MG63 (cell line): ENCODE results near the gene TMEM11. TPM values are rescaled to one million over a fixed set of nuclear protein-coding genes. Genes with fewer than 3 reads are reported as not detected.
"Not testable (repeated sequence)": the region's sequence is repeated elsewhere in the genome, so short reads cannot be mapped to it uniquely, and the experiment has no call there.

Experiments used
- DNase-seq: peaks from one replicate; pipeline ENCODE4 v3.0.0-alpha.2; 2020
- H3K27me3 ChIP-seq: fragments of 250-450 bp; sonication (Bioruptor Pico); 2 replicates; pipeline ENCODE4 v1.5.1; 2020; ENCODE audit warnings: mild to moderate bottlenecking, moderate library complexity
- H3K36me3 ChIP-seq: fragments of 250-450 bp; sonication (Bioruptor Pico); 2 replicates; pipeline ENCODE4 v1.5.1; 2020; ENCODE audit warnings: mild to moderate bottlenecking, moderate library complexity
- H3K4me3 ChIP-seq: fragments of 250-450 bp; sonication (Bioruptor Pico); 2 replicates; pipeline ENCODE4 v1.5.1; 2020; ENCODE audit warnings: mild to moderate bottlenecking, moderate library complexity
- H3K9me3 ChIP-seq: fragments of 250-450 bp; sonication (Bioruptor Pico); 2 replicates; pipeline ENCODE4 v1.5.1; 2020; ENCODE audit warnings: mild to moderate bottlenecking, moderate library complexity
- total RNA-seq: library from RNA; depleted of rRNA; stranded (reverse); fragments of >200 nt; shearing (Covaris generic); gene quantifications from 2 replicates; pipeline ENCODE4 v1.2.3, GENCODE V29; 2014; ENCODE audit warnings: low replicate concordance

Gene TMEM11
- total RNA-seq, 1 experiment from 2014 or later: 18.9 TPM

GRCh38 chr17:21200590-21201297, 13.2 kb downstream of the TMEM11 start:
- Histone ChIP-seq H3K27me3 (no peaks in the 10 kb centered on the region), H3K9me3 (no peaks in the 10 kb centered on the region), H3K36me3 (no peaks in the 10 kb centered on the region; the same call in 1 of the 2 replicates), H3K4me3 (no peak overlapping the region)
- no peak for DNase-seq

GRCh38 chr17:21199856-21200255, 14.1 kb downstream of the TMEM11 start:
- DNase-seq: no peak
- no peaks in the 10 kb centered on the region for H3K27me3 ChIP-seq

GRCh38 chr17:21199311-21199710, 14.7 kb downstream of the TMEM11 start:
- no peaks in the 10 kb centered on the region; the same call in 1 of the 2 replicates for H3K36me3 ChIP-seq
- DNase-seq: no peak
- H3K4me3 ChIP-seq: no peak overlapping the region
- no peaks in the 10 kb centered on the region for H3K27me3 ChIP-seq
- H3K9me3 ChIP-seq: no peaks in the 10 kb centered on the region

More at GRCh38 chr17:21199856-21200255, 14.1 kb downstream of the TMEM11 start:
- no peak overlapping the region for H3K4me3 ChIP-seq
- no peaks in the 10 kb centered on the region for H3K9me3 ChIP-seq
- no peaks in the 10 kb centered on the region; the same call in 1 of the 2 replicates for H3K36me3 ChIP-seq

GRCh38 chr17:21198411-21198810, 15.6 kb downstream of the TMEM11 start:
- no peak overlapping the region for H3K4me3 ChIP-seq
- no peaks in the 10 kb centered on the region for H3K9me3 ChIP-seq
- H3K36me3 ChIP-seq: no peaks in the 10 kb centered on the region; the same call in 1 of the 2 replicates
- no peak for DNase-seq
- no peaks in the 10 kb centered on the region for H3K27me3 ChIP-seq

DNA sequence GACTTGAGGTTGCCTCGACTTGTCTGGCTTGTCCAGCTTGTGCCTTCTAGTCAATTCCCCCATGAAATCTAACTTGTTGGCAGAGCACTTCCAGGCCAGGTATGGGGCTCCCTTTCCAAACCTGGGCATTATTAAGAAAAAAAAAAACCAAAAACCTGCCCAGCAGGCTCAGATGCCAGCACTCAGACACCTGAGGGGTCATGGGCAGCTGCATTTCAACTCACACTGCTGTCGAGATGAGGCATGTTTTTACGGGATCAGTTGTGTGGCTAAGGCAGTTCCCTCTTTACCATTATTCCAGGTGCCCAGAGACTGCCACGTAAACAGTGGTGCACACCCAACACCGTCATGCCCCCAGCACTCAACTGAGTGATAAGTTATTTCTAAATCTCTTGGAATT, 17.8 kb downstream of the TMEM11 start:
- Histone ChIP-seq H3K27me3 (no peaks in the 10 kb centered on the region), H3K4me3 (no peak overlapping the region), H3K9me3 (no peaks in the 10 kb centered on the region), H3K36me3 (no peaks in the 10 kb centered on the region; the same call in 1 of the 2 replicates)
- DNase-seq: no peak

- H3K36me3 ChIP-seq: no peaks in the 10 kb centered on the region; the same call in 1 of the 2 replicates
- H3K27me3 ChIP-seq: no peaks in the 10 kb centered on the region
- H3K9me3 ChIP-seq: no peaks in the 10 kb centered on the region
- no peak for DNase-seq
- H3K4me3 ChIP-seq: no peak overlapping the region
Measured at GRCh38 chr17:21194703-21195102, 19.3 kb downstream of the TMEM11 start.

DNA sequence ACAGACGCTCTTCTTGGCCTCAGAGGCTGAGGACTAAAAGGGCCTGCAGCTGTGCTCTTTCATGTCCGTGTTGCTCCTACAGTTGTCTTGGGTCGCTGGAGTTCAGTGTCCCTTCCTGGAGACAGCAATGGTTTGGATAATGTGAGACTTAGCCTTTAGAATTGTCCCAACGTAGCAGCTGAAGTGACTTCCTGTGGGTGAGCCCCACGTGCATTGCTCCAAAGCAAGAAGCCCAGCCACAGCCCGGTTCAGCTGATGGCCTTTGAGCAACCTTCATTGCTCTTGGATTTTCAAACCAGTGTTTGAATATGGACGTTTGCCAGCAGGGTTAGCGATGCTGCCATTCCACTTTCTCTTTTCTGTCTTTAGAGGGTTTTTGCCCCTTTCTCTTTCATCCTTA, 19.7 kb downstream of the TMEM11 start:
- no peak overlapping the region for H3K4me3 ChIP-seq
- no peak for DNase-seq
- H3K9me3 ChIP-seq: no peaks in the 10 kb centered on the region
- H3K36me3 ChIP-seq: no peaks in the 10 kb centered on the region; the same call in 1 of the 2 replicates
- H3K27me3 ChIP-seq: no peaks in the 10 kb centered on the region

DNA sequence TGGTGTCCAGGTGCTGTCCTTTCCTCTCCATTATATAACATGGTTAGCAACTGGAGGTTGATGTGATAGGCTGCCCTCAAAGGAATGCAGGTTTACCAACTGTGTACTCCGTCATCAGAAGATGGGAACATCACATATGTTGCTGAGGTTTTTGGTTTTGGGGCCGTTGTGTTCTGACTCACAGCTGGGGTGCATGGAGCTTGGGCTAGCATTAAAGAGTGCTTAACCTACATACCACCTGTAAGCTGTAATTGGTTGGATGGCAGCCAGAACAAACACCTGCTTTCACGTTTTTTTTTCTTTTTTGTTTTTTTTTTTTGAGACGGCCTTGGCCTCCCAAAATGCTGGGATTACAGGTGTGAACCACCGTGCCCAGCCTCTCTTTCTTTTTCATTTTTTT, 20.9 kb downstream of the TMEM11 start:
- no peak for DNase-seq
- H3K27me3 ChIP-seq: no peaks in the 10 kb centered on the region

DNA sequence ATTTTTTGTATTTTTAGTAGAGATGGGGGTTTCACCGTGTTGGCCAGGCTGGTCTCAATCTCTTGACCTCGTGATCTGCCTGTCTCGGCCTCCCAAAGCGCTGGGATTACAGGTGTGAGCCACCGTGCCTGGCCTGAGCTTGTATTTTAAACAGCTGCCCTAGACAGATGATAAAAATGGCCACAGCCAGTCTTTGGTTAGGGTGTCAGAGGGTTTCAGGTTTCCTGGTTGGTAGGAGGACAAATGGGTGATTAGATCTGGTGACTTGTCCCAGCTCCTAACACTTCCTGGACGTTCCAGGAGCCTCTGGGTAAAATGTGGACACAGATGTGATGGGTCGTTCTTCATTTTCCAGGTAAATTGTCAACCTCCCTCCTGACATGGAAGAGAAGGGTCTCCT, 21.5 kb downstream of the TMEM11 start:
- not testable (repeated sequence) for H3K36me3 ChIP-seq, H3K4me3 ChIP-seq, DNase-seq, H3K27me3 ChIP-seq, H3K9me3 ChIP-seq

More for the DNA sequence above, 20.9 kb downstream of the TMEM11 start:
- Histone ChIP-seq H3K9me3 (no peaks in the 10 kb centered on the region), H3K4me3 (no peak overlapping the region), H3K36me3 (no peaks in the 10 kb centered on the region)

- no peaks in the 10 kb centered on the region for H3K27me3 ChIP-seq
- H3K36me3 ChIP-seq: no peaks in the 10 kb centered on the region
- H3K9me3 ChIP-seq: no peaks in the 10 kb centered on the region
- no peak overlapping the region for H3K4me3 ChIP-seq
- no peak for DNase-seq
Measured at GRCh38 chr17:21191698-21192097, 22.3 kb downstream of the TMEM11 start.

GRCh38 chr17:21190078-21190477, 23.9 kb downstream of the TMEM11 start:
- no peaks in the 10 kb centered on the region for H3K27me3 ChIP-seq
- no peaks in the 10 kb centered on the region for H3K36me3 ChIP-seq
- H3K4me3 ChIP-seq: no peak overlapping the region
- no peak for DNase-seq
- H3K9me3 ChIP-seq: no peaks in the 10 kb centered on the region

DNA sequence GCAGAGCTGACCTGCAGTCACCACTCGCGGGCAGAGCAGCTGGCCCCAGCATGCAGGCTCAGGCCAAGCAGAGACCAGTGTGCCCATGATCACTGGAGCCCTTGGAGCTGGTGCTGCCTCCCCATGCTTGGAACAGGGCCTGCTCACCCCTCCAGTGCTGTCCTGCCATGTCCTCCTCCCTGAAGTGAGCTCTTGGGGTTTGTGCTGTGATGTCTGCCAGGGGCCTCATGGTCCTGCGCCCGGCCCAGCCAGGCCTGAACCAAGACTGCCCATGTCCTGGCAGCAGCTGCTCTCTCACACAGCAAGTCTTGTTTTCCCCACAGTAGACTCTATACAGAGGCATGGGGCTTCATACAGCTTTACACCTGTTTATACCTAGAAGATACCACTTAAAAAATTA, 24.6 kb downstream of the TMEM11 start:
- Histone ChIP-seq H3K27me3 (no peaks in the 10 kb centered on the region), H3K36me3 (no peaks in the 10 kb centered on the region), H3K4me3 (no peak overlapping the region), H3K9me3 (no peaks in the 10 kb centered on the region)
- DNase-seq: no peak

DNA sequence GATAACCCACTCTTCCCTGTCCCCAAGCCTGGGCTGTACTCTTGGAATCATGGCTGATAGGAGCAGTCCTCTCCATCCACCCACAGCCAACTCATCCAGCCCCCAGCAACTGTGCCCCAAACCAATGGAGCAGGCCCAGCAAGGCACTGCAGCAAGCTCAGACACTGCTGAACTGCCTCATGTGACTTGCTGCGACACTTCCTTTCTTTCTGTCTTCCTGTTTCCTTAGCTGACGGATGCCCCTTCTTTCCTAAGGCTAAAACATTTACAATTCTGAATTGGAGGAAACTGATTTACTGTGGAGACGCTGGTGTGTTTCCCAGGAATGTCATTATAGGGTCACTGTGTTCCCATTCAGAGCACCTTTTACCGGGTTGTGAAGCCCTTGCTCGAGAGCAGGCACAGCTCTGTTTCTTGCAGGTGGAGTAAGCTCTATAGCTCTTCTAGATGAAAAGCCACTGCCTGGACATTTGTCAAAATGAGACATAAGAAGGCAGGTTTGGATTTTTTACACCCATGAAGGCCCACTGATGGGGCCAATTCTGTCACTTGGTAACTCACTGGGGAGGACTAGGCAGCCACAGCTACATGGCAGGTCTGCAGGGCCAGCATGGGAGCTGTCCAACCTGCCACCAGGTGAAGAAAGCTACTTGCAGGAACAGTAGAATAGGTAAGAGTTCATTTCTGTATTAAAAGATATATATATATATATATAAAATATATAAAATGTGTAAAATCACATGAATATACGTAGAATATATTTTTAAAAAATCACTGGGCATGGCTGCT, 27.4 kb downstream of the TMEM11 start:
- Histone ChIP-seq H3K9me3 (no peaks in the 10 kb centered on the region), H3K27me3 (no peaks in the 10 kb centered on the region), H3K4me3 (no peak overlapping the region), H3K36me3 (no peaks in the 10 kb centered on the region)
- DNase-seq: no peak

DNA sequence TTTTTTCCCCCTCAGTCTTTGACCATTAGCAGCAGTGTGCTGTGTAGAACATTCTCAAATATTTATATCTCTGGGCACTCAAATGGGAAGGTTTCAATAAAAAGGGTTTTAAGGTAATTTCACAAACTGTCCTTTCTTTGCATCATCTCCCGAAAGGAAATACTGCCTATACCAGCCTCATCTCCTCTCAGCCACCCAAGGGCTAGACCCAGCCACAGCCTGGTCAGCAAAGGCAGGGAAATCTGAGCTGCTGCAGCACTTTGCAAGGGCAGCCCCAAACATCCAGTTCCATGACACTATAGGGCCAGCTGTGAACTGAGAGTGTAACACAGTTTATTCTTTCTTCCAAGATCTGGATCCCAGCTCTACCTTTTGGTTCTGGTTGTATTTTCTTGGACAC, 28.9 kb downstream of the TMEM11 start:
- Histone ChIP-seq H3K36me3 (no peaks in the 10 kb centered on the region), H3K27me3 (no peaks in the 10 kb centered on the region), H3K4me3 (no peak overlapping the region), H3K9me3 (no peaks in the 10 kb centered on the region)
- no peak for DNase-seq

GRCh38 chr17:21184570-21184969, 29.4 kb downstream of the TMEM11 start:
- Histone ChIP-seq H3K36me3 (no peaks in the 10 kb centered on the region), H3K4me3 (no peak overlapping the region)
- DNase-seq: no peak

GRCh38 chr17:21183468-21183867, 30.5 kb downstream of the TMEM11 start:
- Histone ChIP-seq H3K4me3 (no peak overlapping the region), H3K36me3 (no peaks in the 10 kb centered on the region), H3K27me3 (no peaks in the 10 kb centered on the region), H3K9me3 (no peaks in the 10 kb centered on the region)
- DNase-seq: no peak

More at GRCh38 chr17:21184570-21184969, 29.4 kb downstream of the TMEM11 start:
- no peaks in the 10 kb centered on the region for H3K9me3 ChIP-seq
- no peaks in the 10 kb centered on the region for H3K27me3 ChIP-seq

DNA sequence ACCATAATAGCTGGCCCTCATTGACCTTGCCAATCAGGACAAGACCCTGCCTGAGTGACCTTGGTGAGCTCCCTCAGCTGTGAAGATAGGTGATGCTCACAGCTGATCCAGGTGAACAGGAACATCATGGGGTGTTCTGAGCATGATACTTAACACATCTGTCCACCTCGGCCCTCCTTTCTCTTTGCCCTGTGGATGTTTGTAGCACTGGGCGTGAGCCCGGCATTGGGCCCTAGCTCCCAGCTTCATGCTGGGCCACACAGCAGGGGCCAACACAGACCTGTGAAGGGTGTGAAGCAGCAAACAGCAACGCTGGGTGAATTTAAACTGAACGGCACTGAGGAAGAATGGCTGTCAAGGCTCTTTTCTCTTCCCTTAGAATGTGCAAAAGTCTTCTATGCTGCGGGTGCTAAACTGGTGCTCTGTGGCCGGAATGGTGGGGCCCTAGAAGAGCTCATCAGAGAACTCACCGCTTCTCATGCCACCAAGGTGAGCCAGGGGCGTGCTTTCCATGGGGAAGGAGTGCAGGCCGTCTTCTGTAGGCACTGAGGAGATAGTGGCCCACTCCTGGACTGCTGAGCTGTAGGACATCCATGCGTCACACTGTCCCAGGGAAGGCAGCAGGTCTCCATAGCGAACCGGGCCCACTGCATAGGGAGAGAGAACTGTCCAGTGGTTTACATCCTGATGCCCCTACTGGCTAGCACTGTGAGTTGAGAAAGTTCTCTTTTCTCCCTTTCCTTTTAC, 35.9 kb downstream of the TMEM11 start:
- Histone ChIP-seq H3K36me3 (no peaks in the 10 kb centered on the region), H3K27me3 (no peaks in the 10 kb centered on the region), H3K4me3 (no peak overlapping the region), H3K9me3 (no peaks in the 10 kb centered on the region)
- DNase-seq: no peak
